ENCODE results near the gene CAB39.

The CAB39 gene

GRCh38 chr2:230865307-230865765, 152.7 kb downstream of the CAB39 start:
- DNase-seq (ENCODE audit: low read depth): peak; percentile 34
- Histone ChIP-seq H3K9me3 (ENCODE audit: control insufficient read depth, low read length) (no peaks in the 10 kb centered on the region), H3K27me3 (replicated peaks; ENCODE audit: control insufficient read depth, insufficient read depth, low read length) (peaks cover 45% of the 10 kb centered on the region), H3K9ac (ENCODE audit: low read length) (peak overlapping the region; percentile 80), H3K4me3 (ENCODE audit: low read length) (peak overlapping the region; percentile 83), H3K4me1 (ENCODE audit: control insufficient read depth, insufficient read depth, low read length) (no peaks in the 10 kb centered on the region), H3K36me3 (ENCODE audit: control insufficient read depth, insufficient read depth, low read length, severe bottlenecking) (no peaks in the 10 kb centered on the region)

DNA sequence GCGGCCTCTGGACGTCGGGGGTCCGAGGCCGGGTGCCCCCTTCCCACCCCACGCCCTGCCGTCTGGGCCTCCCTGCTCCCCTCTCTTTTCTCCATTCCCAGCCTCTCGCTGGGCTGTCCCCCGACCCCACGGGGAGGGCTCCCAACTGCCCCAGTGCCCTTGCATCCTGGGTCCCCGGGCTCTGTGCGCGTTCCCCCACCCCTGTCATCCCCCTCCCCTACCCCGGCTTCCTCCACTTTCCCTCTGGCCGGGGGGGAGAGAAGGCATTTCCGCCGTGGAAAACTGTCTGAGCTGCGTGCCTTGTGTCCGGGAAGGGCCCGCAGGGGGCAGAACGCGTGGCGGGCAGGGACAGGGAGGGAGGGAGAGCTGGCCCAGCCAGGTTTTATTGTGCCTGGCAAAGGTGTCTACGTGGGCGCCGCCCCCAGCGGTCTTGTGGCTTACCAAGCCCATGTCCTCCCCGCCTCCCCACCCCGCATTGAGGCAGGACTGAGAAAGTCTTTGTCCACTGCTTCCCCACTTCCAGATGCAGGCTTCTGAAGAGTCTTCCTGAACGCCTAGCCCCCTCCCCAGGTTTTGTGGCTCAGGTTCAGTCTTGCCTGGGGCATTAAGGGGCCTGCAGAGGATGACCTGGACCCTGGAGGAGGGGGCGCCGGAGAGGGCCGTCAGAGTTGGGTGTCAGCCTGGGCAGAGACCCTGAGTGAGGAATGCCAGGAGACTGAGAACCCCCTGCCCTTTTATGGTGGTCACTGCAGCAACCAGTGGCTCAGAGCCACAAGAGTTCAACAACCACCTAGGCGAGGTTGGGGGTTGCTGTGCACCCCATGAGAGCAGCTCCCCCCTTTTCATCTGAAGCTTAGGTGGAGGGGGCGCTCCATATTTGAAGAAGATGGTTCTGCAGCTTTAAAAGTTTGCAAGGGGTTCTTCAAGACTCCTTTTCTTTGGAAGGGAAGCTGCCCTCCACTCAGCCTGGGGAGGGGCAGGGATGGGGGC, 153.4 kb downstream of the CAB39 start:
- peak; percentile 52 for DNase-seq (ENCODE audit: low read depth)
- Histone ChIP-seq H3K9ac (ENCODE audit: low read length) (no peak overlapping the region), H3K9me3 (ENCODE audit: control insufficient read depth, low read length) (no peaks in the 10 kb centered on the region), H3K4me1 (ENCODE audit: control insufficient read depth, insufficient read depth, low read length) (no peaks in the 10 kb centered on the region), H3K4me3 (ENCODE audit: low read length) (peak overlapping the region; percentile 83), H3K36me3 (ENCODE audit: control insufficient read depth, insufficient read depth, low read length, severe bottlenecking) (no peaks in the 10 kb centered on the region), H3K27me3 (replicated peaks; ENCODE audit: control insufficient read depth, insufficient read depth, low read length) (peaks cover 41% of the 10 kb centered on the region)

DNA sequence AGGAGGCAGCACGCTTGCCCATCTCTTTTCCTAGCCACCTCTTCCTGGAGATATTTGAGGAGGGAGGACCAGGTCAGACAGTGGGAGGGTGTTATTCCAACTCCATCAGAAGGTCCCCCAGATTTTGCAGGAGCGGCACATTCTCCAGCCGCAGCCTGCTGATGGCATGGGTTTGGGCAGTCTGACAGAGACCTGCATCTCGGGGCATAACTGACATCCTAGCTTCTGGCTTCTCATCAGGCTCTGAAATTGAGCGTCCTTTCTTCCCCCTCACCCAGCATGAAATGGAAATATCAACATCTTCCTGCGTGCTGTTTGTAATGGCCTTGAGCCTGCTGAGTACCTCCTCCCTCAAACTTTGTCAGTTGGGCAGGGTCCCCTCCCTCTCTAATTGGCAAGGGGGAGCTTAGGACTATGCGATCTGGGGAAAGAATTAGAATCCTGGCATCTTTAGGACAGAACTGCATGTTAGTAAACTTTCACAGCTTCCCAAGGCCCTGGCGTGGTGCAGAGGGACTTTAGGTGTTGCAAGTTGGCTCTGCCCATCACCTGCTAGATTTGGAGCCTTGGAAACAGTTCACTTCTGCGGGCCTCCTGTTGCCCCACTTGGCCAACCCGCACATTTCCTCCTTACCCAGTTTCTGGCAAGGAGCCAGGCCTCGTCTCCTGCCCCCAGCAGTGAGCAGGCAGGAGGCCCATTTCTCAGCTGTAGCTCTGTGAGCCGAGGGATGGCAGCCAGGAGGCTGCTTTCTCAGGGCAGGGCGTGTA, 154.3 kb downstream of the CAB39 start:
- H3K27me3 ChIP-seq (replicated peaks; ENCODE audit: control insufficient read depth, insufficient read depth, low read length): peaks cover 33% of the 10 kb centered on the region
- no peaks in the 10 kb centered on the region for H3K9me3 ChIP-seq (ENCODE audit: control insufficient read depth, low read length)
- peak; percentile 48 for DNase-seq (ENCODE audit: low read depth)
- H3K4me1 ChIP-seq (ENCODE audit: control insufficient read depth, insufficient read depth, low read length): no peaks in the 10 kb centered on the region
- H3K36me3 ChIP-seq (ENCODE audit: control insufficient read depth, insufficient read depth, low read length, severe bottlenecking): no peaks in the 10 kb centered on the region
- H3K4me3 ChIP-seq (ENCODE audit: low read length): no peak overlapping the region
- no peak overlapping the region for H3K9ac ChIP-seq (ENCODE audit: low read length)

GRCh38 chr2:230868161-230868946, 155.7 kb downstream of the CAB39 start:
- no peak for DNase-seq (ENCODE audit: low read depth)
- Histone ChIP-seq H3K36me3 (ENCODE audit: control insufficient read depth, insufficient read depth, low read length, severe bottlenecking) (no peaks in the 10 kb centered on the region), H3K4me3 (ENCODE audit: low read length) (no peak overlapping the region), H3K4me1 (ENCODE audit: control insufficient read depth, insufficient read depth, low read length) (no peaks in the 10 kb centered on the region), H3K27me3 (replicated peaks; ENCODE audit: control insufficient read depth, insufficient read depth, low read length) (peaks cover 20% of the 10 kb centered on the region), H3K9me3 (ENCODE audit: control insufficient read depth, low read length) (no peaks in the 10 kb centered on the region), H3K9ac (ENCODE audit: low read length) (no peak overlapping the region)

GRCh38 chr2:230868947-230869913, 156.6 kb downstream of the CAB39 start:
- H3K4me3 ChIP-seq (ENCODE audit: low read length): no peak overlapping the region
- no peaks in the 10 kb centered on the region for H3K4me1 ChIP-seq (ENCODE audit: control insufficient read depth, insufficient read depth, low read length)
- no peak overlapping the region for H3K9ac ChIP-seq (ENCODE audit: low read length)
- H3K27me3 ChIP-seq (replicated peaks; ENCODE audit: control insufficient read depth, insufficient read depth, low read length): peaks cover 11% of the 10 kb centered on the region
- H3K36me3 ChIP-seq (ENCODE audit: control insufficient read depth, insufficient read depth, low read length, severe bottlenecking): no peaks in the 10 kb centered on the region
- DNase-seq (ENCODE audit: low read depth): no peak
- H3K9me3 ChIP-seq (ENCODE audit: control insufficient read depth, low read length): no peaks in the 10 kb centered on the region

DNA sequence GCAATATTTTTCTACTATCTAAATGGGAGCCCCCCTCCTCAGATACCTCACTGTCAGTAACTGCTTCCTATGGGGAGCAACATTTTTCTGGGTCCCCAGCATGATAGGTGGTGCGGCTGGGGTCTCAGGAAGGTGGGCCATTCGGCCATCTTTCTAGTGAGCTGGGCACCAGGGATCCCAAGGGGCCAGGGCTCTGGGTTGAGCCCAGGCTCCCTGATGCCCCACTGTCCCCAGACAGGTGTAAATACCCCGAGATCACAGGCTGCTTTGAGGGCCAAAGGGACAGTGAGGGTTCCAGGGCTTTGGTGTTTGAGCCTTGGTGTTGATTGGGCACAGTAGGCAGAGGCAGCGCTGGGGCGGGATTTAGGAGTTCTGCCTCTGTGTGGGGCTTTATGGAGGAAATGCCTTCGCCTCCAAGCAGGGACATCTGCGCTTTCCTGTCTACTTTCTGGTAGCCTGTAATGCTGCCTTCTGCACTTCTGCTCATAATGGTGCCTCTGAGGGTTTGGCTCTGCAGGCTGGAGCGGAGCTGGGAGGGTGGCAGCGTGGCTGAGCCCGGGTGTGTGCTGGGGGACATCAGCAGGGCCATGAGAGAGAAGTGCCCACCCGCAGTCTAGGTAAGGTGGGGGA, 157.4 kb downstream of the CAB39 start:
- Histone ChIP-seq H3K9ac (ENCODE audit: low read length) (no peak overlapping the region), H3K9me3 (ENCODE audit: control insufficient read depth, low read length) (no peaks in the 10 kb centered on the region), H3K36me3 (ENCODE audit: control insufficient read depth, insufficient read depth, low read length, severe bottlenecking) (no peaks in the 10 kb centered on the region), H3K4me3 (ENCODE audit: low read length) (no peak overlapping the region), H3K4me1 (ENCODE audit: control insufficient read depth, insufficient read depth, low read length) (no peaks in the 10 kb centered on the region), H3K27me3 (replicated peaks; ENCODE audit: control insufficient read depth, insufficient read depth, low read length) (peaks cover 8% of the 10 kb centered on the region)
- DNase-seq (ENCODE audit: low read depth): no peak
